SKM-1 (cell line): ENCODE measurements around the gene FUS.
"Not testable (repeated sequence)": the region's sequence is repeated elsewhere in the genome, so short reads cannot be mapped to it uniquely, and the experiment has no call there.

Experiments
- DNase-seq: peaks from one replicate; lab custom pipeline; 2025; ENCODE audit not compliant: unreplicated experiment; lab: John Stamatoyannopoulos, UW

The FUS gene

GRCh38 chr16:31184888-31185287 lies 4.9 kb downstream of the FUS start:
- no peak for DNase-seq

DNA sequence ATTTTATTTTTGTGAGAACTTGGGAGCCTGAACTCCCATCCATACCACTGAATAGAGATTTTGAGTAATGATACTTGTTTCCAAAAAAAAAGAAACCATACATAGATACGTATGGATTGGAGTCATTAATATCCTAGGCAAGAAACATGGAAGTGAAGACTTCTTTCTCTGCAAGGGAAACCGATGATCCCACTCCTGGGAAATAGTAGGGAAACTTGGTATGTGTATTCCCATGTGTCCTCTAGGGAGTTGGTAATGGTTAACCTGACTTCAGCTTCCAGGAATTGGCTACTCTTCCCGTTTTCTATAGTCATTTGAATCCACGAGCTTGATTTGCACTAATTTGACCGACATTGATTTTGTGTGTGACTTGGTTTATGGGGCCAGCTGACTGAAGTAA lies 5.4 kb downstream of the FUS start:
- no peak for DNase-seq

- no peak for DNase-seq
Measured at GRCh38 chr16:31186176-31186575, 6.2 kb downstream of the FUS start.

DNA sequence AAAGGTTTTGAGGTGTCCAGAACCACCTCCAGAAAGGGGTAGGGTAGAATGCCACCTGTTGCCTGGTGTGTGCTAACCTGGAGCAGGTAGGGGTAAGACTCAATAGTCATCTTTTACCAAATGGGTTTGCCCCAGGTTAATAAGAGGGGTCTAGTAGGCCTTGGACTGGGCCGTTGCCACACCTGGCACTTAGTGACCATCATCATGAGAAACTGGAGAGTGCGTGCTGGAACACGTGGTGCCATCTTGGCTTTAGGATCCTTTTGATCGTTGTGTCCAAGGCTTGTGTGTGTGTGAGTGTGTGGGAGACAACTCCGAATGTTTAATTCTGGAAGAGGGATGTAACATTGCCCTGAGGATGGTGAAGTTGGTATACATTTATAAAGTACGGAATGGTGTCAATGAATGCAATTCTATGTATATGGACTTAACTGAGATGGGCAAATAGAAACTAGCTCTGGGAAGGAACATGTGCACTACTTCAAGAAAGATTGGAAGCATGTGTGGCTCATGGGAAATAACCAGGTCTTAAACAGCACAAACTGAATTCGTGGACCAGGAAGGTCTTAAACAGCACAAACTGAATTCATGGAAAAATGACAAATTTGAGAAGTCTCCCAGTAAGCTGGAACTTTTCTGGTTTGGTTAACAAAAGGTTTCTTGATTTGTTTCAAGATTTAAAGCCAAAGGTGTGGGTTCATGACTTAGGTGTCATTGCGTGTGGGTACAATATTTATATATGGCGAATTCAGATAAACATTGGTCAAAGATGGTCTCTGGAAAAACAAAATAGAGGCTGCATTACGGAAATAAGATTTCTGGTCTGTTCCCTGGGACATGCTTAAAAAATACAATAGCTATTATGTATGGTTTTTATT lies 7.2 kb downstream of the FUS start:
- DNase-seq = no peak

- no peak for DNase-seq
Measured at GRCh38 chr16:31187808-31188189, 7.9 kb downstream of the FUS start.

- DNase-seq = no peak
Measured at GRCh38 chr16:31188450-31189411, 8.8 kb downstream of the FUS start.

DNA sequence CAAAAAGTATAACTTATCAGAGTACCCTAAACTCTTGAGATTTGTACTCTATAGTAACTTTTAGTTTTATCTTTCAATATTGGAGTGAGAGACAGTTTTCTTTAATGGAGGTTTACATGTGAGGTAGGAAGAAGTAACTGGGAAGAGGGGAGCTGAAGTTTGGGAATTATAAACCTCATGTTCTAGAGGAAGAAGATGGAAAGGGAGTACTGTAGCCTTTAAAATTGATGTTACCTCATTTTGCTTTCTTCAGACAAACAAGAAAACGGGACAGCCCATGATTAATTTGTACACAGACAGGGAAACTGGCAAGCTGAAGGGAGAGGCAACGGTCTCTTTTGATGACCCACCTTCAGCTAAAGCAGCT lies 9.5 kb downstream of the FUS start:
- no peak for DNase-seq

- no peak for DNase-seq
Measured at GRCh38 chr16:31190061-31190460, 10.1 kb downstream of the FUS start.

DNA sequence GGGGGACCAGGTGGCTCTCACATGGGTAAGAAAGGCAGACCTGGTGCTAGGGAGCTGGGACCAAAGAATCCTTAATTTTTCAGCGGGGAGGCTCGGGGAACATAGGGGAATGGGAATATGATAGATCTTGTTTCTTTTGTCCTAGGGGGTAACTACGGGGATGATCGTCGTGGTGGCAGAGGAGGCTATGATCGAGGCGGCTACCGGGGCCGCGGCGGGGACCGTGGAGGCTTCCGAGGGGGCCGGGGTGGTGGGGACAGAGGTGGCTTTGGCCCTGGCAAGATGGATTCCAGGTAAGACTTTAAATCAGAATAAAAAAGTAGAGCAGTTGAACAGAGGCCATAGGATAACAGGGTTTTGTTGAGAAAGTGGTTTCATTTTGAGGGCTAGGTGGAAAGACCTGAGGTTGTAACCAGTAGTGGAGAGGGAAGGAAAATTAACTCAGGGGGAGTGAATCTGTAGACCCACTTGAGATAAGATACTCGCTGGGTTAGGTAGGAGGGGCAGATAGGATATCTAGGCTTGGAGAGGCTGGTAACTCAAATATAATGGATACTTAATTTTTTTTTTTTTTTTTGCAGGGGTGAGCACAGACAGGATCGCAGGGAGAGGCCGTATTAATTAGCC lies 11.0 kb downstream of the FUS start:
- DNase-seq = no peak

DNA sequence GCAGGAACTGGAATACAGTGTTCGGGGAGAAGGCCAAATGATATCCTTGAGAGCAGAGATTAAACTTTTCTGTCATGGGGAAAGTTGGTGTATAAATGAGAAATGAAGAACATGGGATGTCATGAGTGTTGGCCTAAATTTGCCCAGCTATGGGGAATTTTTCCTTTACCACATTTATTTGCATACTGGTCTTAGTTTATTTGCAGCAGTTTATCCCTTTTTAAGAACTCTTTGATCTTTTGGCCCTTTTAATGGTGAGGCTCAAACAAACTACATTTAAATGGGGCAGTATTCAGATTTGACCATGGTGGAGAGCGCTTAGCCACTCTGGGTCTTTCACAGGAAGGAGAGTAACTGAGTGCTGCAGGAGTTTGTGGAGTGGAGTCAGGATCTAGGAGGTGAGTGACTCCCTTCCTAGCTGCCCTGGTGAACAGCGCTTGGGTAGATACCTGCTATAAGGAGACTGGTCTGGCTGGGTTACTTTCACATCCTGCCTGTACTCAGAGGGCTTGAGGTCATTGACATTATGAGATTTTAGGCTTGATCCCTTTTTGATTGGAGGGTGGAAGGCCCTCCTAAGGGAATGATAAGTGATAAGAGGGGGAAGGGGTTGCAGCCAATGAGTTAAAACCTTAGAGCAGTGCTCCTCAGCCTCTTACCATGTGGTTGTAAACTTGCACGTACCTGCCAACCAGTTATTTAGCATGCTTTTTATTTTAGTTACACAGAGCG lies 11.9 kb downstream of the FUS start:
- no peak for DNase-seq

DNA sequence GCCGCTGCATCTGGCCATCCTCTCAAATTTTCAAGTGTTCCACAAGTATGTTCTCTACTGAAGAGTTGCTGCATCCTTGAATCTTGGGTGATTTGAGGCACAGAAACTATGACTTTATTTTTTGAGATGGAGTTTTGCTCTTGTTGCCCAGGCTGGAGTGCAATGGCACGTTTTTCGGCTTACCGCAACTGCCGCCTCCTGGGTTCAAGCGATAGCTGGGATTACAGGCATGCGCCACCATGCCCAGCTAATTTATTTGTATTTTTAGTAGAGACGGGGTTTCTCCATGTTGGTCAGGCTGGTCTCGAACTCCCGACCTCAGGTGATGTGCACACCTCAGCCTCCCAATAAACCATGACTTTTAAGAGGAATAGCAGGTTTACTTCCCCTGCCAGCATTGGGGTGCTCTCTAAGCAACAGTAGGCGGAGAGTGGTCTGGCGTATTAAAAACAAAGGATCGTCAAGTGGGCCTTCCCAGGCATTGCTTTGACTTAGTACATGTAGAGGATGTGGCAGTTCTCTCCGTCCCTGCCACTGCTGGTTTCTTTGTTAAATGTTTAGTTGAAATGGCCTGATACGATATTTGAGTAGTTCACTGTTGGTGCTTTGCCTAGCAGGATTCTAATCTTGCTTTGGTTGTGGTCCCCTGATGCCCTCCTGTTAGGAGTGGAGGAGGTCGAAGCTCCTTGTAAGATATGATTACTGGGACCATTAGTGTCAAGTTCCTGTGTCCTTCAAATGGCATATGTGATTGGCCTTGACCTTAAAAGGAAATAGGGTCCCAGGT lies 13.1 kb downstream of the FUS start:
- DNase-seq = no peak

DNA sequence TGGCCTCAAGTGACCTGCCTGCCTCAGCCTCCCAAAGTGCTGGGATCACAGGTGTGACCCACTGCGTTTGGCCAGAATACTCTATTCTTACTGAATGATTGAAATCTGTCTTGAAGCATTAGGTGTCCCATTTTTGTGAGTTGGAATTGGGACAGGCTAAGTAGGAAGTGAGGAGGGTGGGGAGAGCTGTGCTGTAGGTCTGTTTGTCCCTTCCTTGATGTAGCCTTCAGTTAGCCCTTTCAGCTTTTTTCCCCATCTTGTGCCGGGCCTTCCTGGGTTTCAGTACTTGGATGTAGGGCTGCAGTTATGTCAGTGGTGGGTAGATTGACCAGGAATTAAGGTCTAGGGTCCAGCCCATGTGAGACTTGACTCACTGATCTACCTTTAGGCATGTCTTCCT lies 13.9 kb downstream of the FUS start:
- DNase-seq = no peak

DNA sequence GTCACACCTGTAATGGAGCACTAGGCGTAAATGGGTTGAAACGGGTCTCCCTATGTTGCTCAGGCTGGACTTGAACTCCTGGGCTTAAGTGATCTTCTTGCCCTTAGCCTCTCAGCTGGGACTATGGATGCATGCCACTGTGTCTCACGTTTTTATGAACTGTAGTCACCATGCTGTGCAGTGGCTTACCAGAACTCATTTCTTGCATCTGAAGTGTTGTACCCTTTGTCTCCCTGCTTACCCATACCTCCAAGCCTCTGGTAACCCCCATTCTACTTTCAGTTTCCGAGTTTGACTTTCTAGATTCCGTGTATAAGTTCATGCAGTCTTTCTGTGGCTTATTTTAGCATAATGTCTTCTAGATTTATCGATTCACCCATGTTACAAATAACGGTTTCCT lies 15.0 kb downstream of the FUS start:
- DNase-seq = no peak

DNA sequence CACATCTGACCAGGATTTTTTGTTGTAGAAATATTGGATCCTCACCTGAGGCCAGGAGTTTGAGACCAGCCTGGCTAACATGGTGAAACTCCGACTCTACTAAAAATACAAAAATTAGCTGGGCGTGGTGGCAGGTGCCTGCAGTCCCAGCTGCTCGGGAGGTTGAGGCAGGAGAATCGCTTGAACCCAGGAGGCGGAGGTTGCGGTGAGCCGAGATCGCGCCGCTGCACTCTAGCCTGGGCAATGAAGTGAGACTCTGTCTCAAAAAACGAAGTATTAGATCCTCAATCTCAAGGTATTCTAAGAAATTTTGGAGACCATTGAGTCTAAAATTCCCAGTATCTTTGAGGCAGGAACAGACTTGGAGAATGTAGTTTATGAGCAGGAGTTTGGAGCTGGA lies 15.9 kb downstream of the FUS start:
- DNase-seq = not testable (repeated sequence)

DNA sequence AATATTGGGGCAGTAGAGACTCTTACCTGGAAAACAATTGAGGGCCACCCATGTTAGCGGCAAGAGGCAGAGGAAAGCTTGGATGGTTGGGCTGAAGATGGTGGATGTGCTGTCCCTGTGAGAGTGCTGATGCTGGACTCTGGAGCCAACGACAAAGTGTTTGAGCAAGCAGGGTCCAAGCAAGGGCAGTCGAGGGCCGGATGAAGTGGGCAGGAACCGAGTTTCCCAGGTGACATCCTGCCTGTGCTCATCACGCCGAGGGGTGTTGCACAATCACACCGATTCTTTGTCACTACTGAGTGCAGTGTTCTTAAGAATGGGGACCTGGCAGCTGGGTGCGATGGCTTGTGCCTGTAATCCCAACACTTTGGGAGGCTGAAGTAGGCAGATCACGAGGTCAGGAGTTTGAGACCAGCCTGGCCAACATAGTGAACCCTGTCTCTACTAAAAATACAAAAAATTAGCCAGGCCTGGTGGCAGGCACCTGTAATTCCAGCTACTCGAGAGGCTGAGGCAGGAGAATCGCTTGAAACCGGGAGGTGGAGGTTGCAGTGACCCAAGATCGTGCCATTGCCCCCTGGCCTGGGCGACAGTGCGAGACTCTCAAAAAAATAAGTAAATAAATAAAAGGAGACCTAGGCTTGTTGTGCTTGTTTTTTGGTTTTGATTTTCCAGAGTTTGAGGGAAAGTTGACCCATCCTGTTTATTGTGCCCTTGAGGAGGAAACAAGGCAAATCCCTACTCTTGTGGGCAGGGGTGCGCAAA lies 16.6 kb downstream of the FUS start:
- no peak for DNase-seq

- no peak for DNase-seq
Measured at GRCh38 chr16:31198207-31198882, 18.4 kb downstream of the FUS start.

GRCh38 chr16:31199430-31200041 lies 19.6 kb downstream of the FUS start:
- no peak for DNase-seq

DNA sequence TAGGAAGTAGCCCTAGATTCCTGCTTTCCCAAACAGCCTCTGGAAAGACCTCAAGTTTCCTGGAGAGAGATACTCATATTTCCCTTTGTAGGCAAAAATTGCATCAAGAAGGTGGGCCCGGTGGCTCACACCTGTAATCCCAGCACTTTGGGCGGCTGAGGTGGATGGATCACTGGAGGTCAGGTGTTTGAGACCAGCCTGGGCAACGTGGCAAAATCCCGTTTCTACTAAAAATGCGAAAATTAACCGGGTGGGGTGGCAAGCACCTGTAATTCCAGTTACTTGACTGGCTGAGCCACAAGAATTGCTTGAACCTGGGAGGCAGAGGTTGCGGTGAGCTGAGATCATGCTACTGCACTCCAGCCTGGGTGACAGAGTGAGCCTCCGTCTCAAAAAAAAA lies 20.2 kb downstream of the FUS start:
- not testable (repeated sequence) for DNase-seq
